HepG2 (cell line): Measurements from ENCODE around the gene ACTN4. TPM values are rescaled to one million over a fixed set of nuclear protein-coding genes. Genes with fewer than 3 reads are reported as not detected.
A peak's percentile ranks its signal among the peaks of the same experiment; 100 is the strongest.

Source experiments
- ATAC-seq: fragments of 200-7000 bp; cut with Tn5 transposase; 3 replicates; pipeline ENCODE4 v1.9.1; 2020; ENCODE audit warnings: mild to moderate bottlenecking, moderate library complexity
- BruUV-seq: library from RNA; stranded (reverse); fragments of 400-500 nt; replicated peaks from 2 replicates; lab custom pipeline; 2021; lab: Mats Ljungman, UMichigan
- CTCF ChIA-PET: fragments of 300-600 bp; formaldehyde crosslinking; extraction: SDS; loops from one replicate; lab custom pipeline; 2021; ENCODE audit warnings: low total read pairs, inconsistent platforms, low intra/inter-chr PET ratio; lab: Yijun Ruan, JAX
- POLR2A ChIA-PET: fragments of 350-600 bp; sonication (Branson Sonifier 250); formaldehyde crosslinking; loops from one replicate; lab custom pipeline; 2020; ENCODE audit warnings: antibody characterized with exemption, inconsistent platforms; lab: Yijun Ruan, JAX
- DNase-seq: peaks from one replicate; pipeline ENCODE4 v3.0.0-alpha.2; 2015; ENCODE audit warnings: low spot score
- FAIRE-seq: peaks from 3 replicates; lab custom pipeline; 2011; peaks lifted over from hg19 to GRCh38; lab: Jason Lieb, UNC
- H2AFZ ChIP-seq: one replicate; pipeline ENCODE4 v1.6.1; 2011; ENCODE audit warnings: low read length, inconsistent platforms
- H3K27ac ChIP-seq: fragments of 300-600 bp; 3 replicates; pipeline ENCODE4 v1.8.0; 2011; ENCODE audit warnings: mixed run types, mild to moderate bottlenecking, mixed read lengths, low read length, inconsistent platforms; ENCODE audit not compliant: insufficient read depth; ENCODE audit errors: extremely low read length
- H3K27me3 ChIP-seq, 2 experiments: fragments of 200-600 bp in 1 of 2; 2 replicates in 1 of 2; 3 replicates in 1 of 2; pipeline versions ENCODE4 v1.6.0 to v1.8.0; 2011; ENCODE audit warnings: low read length in 2 of 2, mild to moderate bottlenecking in 2 of 2, moderate library complexity in 2 of 2, inconsistent platforms in 1 of 2; ENCODE audit not compliant: insufficient read depth in 2 of 2, control insufficient read depth in 1 of 2
- H3K36me3 ChIP-seq, 2 experiments: fragments of 200-600 bp in 1 of 2; replicated peaks in 1 of 2; 2 replicates in 1 of 2; 3 replicates in 1 of 2; pipeline versions ENCODE4 v1.5.1 to v1.8.0; 2011; ENCODE audit warnings: low read length in 2 of 2, inconsistent platforms in 1 of 2; ENCODE audit not compliant: insufficient read depth in 2 of 2, control insufficient read depth in 1 of 2
- H3K4me1 ChIP-seq: 2 replicates; pipeline ENCODE4 v1.5.1; 2012; ENCODE audit warnings: low read length, inconsistent platforms; ENCODE audit not compliant: insufficient read depth
- H3K4me2 ChIP-seq: 2 replicates; pipeline ENCODE4 v1.6.0; 2011; ENCODE audit warnings: low read depth, low read length, inconsistent platforms
- H3K4me3 ChIP-seq, 3 experiments: fragments of 200-600 bp in 1 of 3; sonication (generic), shearing (Covaris generic) in 1 of 3; replicated peaks in 1 of 3; 2 replicates each; pipeline ENCODE4 v1.5.1; 2011 to 2016; ENCODE audit warnings: low read length in 3 of 3, inconsistent platforms in 2 of 3, low read depth in 2 of 3, mild to moderate bottlenecking in 2 of 3, control low read depth in 1 of 3, mixed read lengths in 1 of 3; ENCODE audit not compliant: insufficient read depth in 1 of 3
- H3K79me2 ChIP-seq: one replicate; pipeline ENCODE4 v1.6.1; 2011; ENCODE audit warnings: low read length, inconsistent platforms; ENCODE audit not compliant: insufficient read depth
- H3K9ac ChIP-seq: 2 replicates; pipeline ENCODE4 v1.6.0; 2011; ENCODE audit warnings: mild to moderate bottlenecking, low read depth, low read length, inconsistent platforms; ENCODE audit not compliant: insufficient read depth
- H3K9me3 ChIP-seq: 2 replicates; pipeline ENCODE4 v1.5.1; 2012; ENCODE audit warnings: mild to moderate bottlenecking, low read length
- H4K20me1 ChIP-seq: 2 replicates; pipeline ENCODE4 v1.6.0; 2011; ENCODE audit warnings: inconsistent platforms, mild to moderate bottlenecking, low read length, moderate library complexity; ENCODE audit not compliant: insufficient read depth
- ARNTL ChIP-seq: sonication (generic); formaldehyde crosslinking; IDR thresholded peaks from 2 replicates; pipeline ENCODE4 v1.4.0; 2020; ENCODE audit warnings: mild to moderate bottlenecking, missing genetic modification reagents
- BRCA1 ChIP-seq: sonication (generic); formaldehyde crosslinking; IDR thresholded peaks from 2 replicates; pipeline ENCODE4 v1.4.0; 2020; ENCODE audit warnings: missing genetic modification reagents
- DMAP1 ChIP-seq: IDR thresholded peaks from 2 replicates; pipeline ENCODE4 v1.6.1; 2016
- FLYWCH1 ChIP-seq: sonication (generic); formaldehyde crosslinking; IDR thresholded peaks from 2 replicates; pipeline ENCODE4 v1.8.1; 2023; ENCODE audit warnings: mild to moderate bottlenecking, missing genetic modification reagents
- FOXO4 ChIP-seq: sonication (generic); formaldehyde crosslinking; conservative IDR thresholded peaks from 2 replicates; pipeline ENCODE4 v1.8.1; 2023; ENCODE audit warnings: missing genetic modification reagents
- GPN1 ChIP-seq: sonication (generic); formaldehyde crosslinking; IDR thresholded peaks from 2 replicates; pipeline ENCODE4 v1.5.1; 2020; ENCODE audit warnings: missing genetic modification reagents, borderline replicate concordance
- HES4 ChIP-seq: sonication (generic); formaldehyde crosslinking; IDR thresholded peaks from 2 replicates; pipeline ENCODE4 v1.9.0; 2021; ENCODE audit warnings: mild to moderate bottlenecking, missing genetic modification reagents, borderline replicate concordance
- MIER2 ChIP-seq: IDR thresholded peaks from 2 replicates; pipeline ENCODE4 v1.6.1; 2016; ENCODE audit warnings: missing biosample characterization, missing genetic modification reagents
- MTA1 ChIP-seq: sonication (generic); formaldehyde crosslinking; IDR thresholded peaks from 2 replicates; pipeline ENCODE4 v1.4.0; 2020; ENCODE audit warnings: missing genetic modification reagents, mild to moderate bottlenecking, borderline replicate concordance
- POGZ ChIP-seq: sonication (generic); formaldehyde crosslinking; IDR thresholded peaks from 2 replicates; pipeline ENCODE4 v1.4.0; 2020; ENCODE audit warnings: mild to moderate bottlenecking, missing genetic modification reagents
- RBFOX2 ChIP-seq: fragments of 200-400 bp; formaldehyde crosslinking; IDR thresholded peaks from 2 replicates; pipeline ENCODE4 v1.6.1; 2017; ENCODE audit warnings: low read depth, mild to moderate bottlenecking, low read length
- SAP130 ChIP-seq: IDR thresholded peaks from 2 replicates; pipeline ENCODE4 v1.6.1; 2016; ENCODE audit warnings: low read depth
- ZKSCAN1 ChIP-seq: fragments of 150-350 bp; IDR thresholded peaks from 2 replicates; pipeline ENCODE4 v1.6.1; 2014; ENCODE audit warnings: low read length
- ZNF136 ChIP-seq: sonication (generic); formaldehyde crosslinking; IDR thresholded peaks from 2 replicates; pipeline ENCODE4 v1.8.1; 2022; ENCODE audit warnings: low read depth, mild to moderate bottlenecking, moderate library complexity, missing genetic modification reagents
- ZNF547 ChIP-seq: sonication (generic); formaldehyde crosslinking; IDR thresholded peaks from 2 replicates; pipeline ENCODE4 v1.5.1; 2020; ENCODE audit warnings: mild to moderate bottlenecking, missing genetic modification reagents
- ZNF576 ChIP-seq: sonication (generic); formaldehyde crosslinking; IDR thresholded peaks from 2 replicates; pipeline ENCODE4 v1.4.0; 2020; ENCODE audit warnings: mild to moderate bottlenecking, missing genetic modification reagents
- ZNF580 ChIP-seq: IDR thresholded peaks from 2 replicates; pipeline ENCODE4 v1.6.1; 2016; ENCODE audit warnings: low read depth, borderline replicate concordance
- ZNF678 ChIP-seq: sonication (generic); formaldehyde crosslinking; IDR thresholded peaks from 2 replicates; pipeline ENCODE4 v1.4.0; 2020; ENCODE audit warnings: mild to moderate bottlenecking, missing genetic modification reagents
- WGBS: methylation state at CpG from one replicate; pipeline ENCODE4 v1.1.6; 2017; ENCODE audit warnings: low lambda C conversion rate; 5-methylcytosine and 5-hydroxymethylcytosine counted together
- in situ Hi-C: cut with HindIII; loops from 2 replicates; pipeline ENCODE4 v1.10.0; 2017; ENCODE audit warnings: low pct_unique_long_range_greater_than_20kb; ENCODE audit not compliant: extremely low pct_ligation_motif_present
- intact Hi-C: fragments of 100-400 bp; cut with micrococcal nuclease; formaldehyde crosslinking; loops from one replicate; pipeline ENCODE4 v1.10.0; 2022; ENCODE audit not compliant: unreplicated experiment
- polyA plus RNA-seq, 8 experiments: library from polyadenylated mRNA; depleted of rRNA in 3 of 8; stranded (reverse) in 7 of 8; unstranded in 1 of 8; fragments of >200 nt; fragmentation: Illumina TruSeq in 4 of 8; extraction: Trizol in 4 of 8; gene quantifications; 2 replicates each; pipeline versions ENCODE4 v1.2.1 to v1.2.3, GENCODE V29; 2011 to 2016; ENCODE audit warnings: low read depth in 4 of 8, missing spikeins in 1 of 8, mixed read lengths in 1 of 8; ENCODE audit not compliant: insufficient read depth in 1 of 8
- total RNA-seq, 5 experiments: library from RNA; depleted of rRNA; stranded (reverse); fragments of >200 nt; fragmentation: Illumina TruSeq; extraction: Trizol; gene quantifications; 2 replicates each; pipeline ENCODE4 v1.2.3, GENCODE V29; 2016; ENCODE audit warnings: low read depth in 1 of 5

The ACTN4 gene
- total and polyA plus RNA-seq, 2 of the 13 experiments (the other 11 are each of a cell fraction or from before 2014, with no cell fraction given), result 171 to 192 TPM

GRCh38 chr19:38618590-38619360 lies 28.7 kb upstream of the ACTN4 start, which contains the start of gene EIF3K:
TSS of gene EIF3K (plus strand) at chr19:38619188. CDS start at chr19:38619269, 81 bp downstream.
- POLR2A ChIA-PET, result interaction anchor here (0.8 to 2.6 kb wide), 28 partner anchors 9 to 772 kb away, joined by 3 to 21 read pairs (median 6); partner anchors contain the start of genes ACTN4, ECH1, FAM98C and GGN
- CTCF ChIA-PET, result no interaction called here
- in situ Hi-C loops, result no loop called here
- TF ChIP-seq ZNF547, result no peak; the same call in 1 of the 2 replicates
- TF ChIP-seq ARNTL (CRISPR knock-in tag), result peak; percentile 81
- TF ChIP-seq ZNF576 (CRISPR knock-in tag), result no peak
- no peak for TF ChIP-seq MIER2
- TF ChIP-seq FLYWCH1 (CRISPR knock-in tag), result no peak
- no peak for TF ChIP-seq BRCA1 (CRISPR knock-in tag)
- no peak for TF ChIP-seq FOXO4 (CRISPR knock-in tag)
- 0 out of 2 replicates have a peak, but pooled peaks have one; percentile 21 for TF ChIP-seq ZNF580
- no peak for TF ChIP-seq HES4
- no peak for TF ChIP-seq GPN1 (CRISPR knock-in tag)
- no peak for TF ChIP-seq POGZ (CRISPR knock-in tag)
- TF ChIP-seq ZNF136 (CRISPR knock-in tag), result no peak
- TF ChIP-seq SAP130 (CRISPR knock-in tag), result peak; percentile 99
- no peak for TF ChIP-seq ZKSCAN1
- no peak for TF ChIP-seq MTA1 (CRISPR knock-in tag)
- TF ChIP-seq ZNF678, result no peak
- TF ChIP-seq RBFOX2, result peak; percentile 87
- peak; percentile 84 for TF ChIP-seq DMAP1 (CRISPR knock-in tag)

More at GRCh38 chr19:38618590-38619360, 28.7 kb upstream of the ACTN4 start, which contains the start of gene EIF3K:
- no peak within 1 kb of the TSS for H2AFZ ChIP-seq
- FAIRE-seq (peak; percentile 99), ATAC-seq (peak; percentile 91), DNase-seq (peak; percentile 97)
- peaks cover 36% of the 10 kb centered on the region for H3K4me1 ChIP-seq
- BruUV-seq, result no TSS peak
- H3K79me2 ChIP-seq, result peaks cover 15% of the 10 kb centered on the region
- no peaks in the 10 kb centered on the region; a peak in 2 of 5 replicates for H3K27me3 ChIP-seq
- intact Hi-C loops, result no loop called here
- H3K4me3 ChIP-seq, result peak within 1 kb of the TSS; percentile 92 to 95 (median 94)
- peak within 1 kb of the TSS; percentile 90 for H3K9ac ChIP-seq
- H4K20me1 ChIP-seq, result no peaks in the 10 kb centered on the region
- peaks cover 5 to 14% of the 10 kb centered on the region in 2 experiments; a peak in 4 of 5 replicates for H3K36me3 ChIP-seq
- 9% methylated on average over 33 of the region's 64 CpGs for WGBS
- no peaks in the 10 kb centered on the region for H3K9me3 ChIP-seq
- H3K4me2 ChIP-seq, result peak within 1 kb of the TSS; percentile 92
- H3K27ac ChIP-seq, result peak within 1 kb of the TSS; percentile 66
